Smooth muscle cell (in vitro differentiated cells): ENCODE results near the gene ZDHHC14. TPM values are rescaled to one million over a fixed set of nuclear protein-coding genes. Genes with fewer than 3 reads are reported as not detected.

Experiments used
- DNase-seq: peaks from one replicate; lab custom pipeline; 2025; ENCODE audit not compliant: unreplicated experiment; lab: John Stamatoyannopoulos, UW
- H2AFZ ChIP-seq: fragments of 200-600 bp; sonication (generic); 2 replicates; pipeline ENCODE4 v1.6.0; 2016; ENCODE audit warnings: antibody characterized with exemption, low read depth, mild to moderate bottlenecking
- H3F3A ChIP-seq: fragments of 200-600 bp; sonication (generic); 2 replicates; pipeline ENCODE4 v1.6.0; 2017; ENCODE audit warnings: antibody characterized with exemption, low read depth
- H3K27ac ChIP-seq: fragments of 200-600 bp; sonication (generic); 2 replicates; pipeline ENCODE4 v1.5.1; 2016; ENCODE audit warnings: low read depth, mild to moderate bottlenecking
- H3K27me3 ChIP-seq: fragments of 200-600 bp; sonication (generic); 2 replicates; pipeline ENCODE4 v1.6.1; 2016; ENCODE audit warnings: low read depth, mild to moderate bottlenecking
- H3K36me3 ChIP-seq: fragments of 200-600 bp; sonication (generic); 2 replicates; pipeline ENCODE4 v1.5.1; 2016; ENCODE audit warnings: low read depth
- H3K4me1 ChIP-seq: fragments of 200-600 bp; sonication (generic); 2 replicates; pipeline ENCODE4 v1.5.1; 2016; ENCODE audit warnings: low read depth
- H3K4me2 ChIP-seq: fragments of 200-600 bp; sonication (generic); 2 replicates; pipeline ENCODE4 v1.6.0; 2016; ENCODE audit warnings: mild to moderate bottlenecking
- H3K4me3 ChIP-seq: fragments of 200-600 bp; sonication (generic); 2 replicates; pipeline ENCODE4 v1.5.1; 2016; ENCODE audit warnings: mild to moderate bottlenecking
- H3K79me2 ChIP-seq: fragments of 200-600 bp; sonication (generic); 2 replicates; pipeline ENCODE4 v1.6.0; 2016; ENCODE audit warnings: low read depth, mild to moderate bottlenecking
- H3K9ac ChIP-seq: fragments of 200-600 bp; sonication (generic); 2 replicates; pipeline ENCODE4 v1.6.0; 2016; ENCODE audit warnings: low read depth
- H3K9me3 ChIP-seq: fragments of 200-600 bp; sonication (generic); replicated peaks from 2 replicates; pipeline ENCODE4 v1.5.1; 2016; ENCODE audit warnings: low read depth
- H4K20me1 ChIP-seq: fragments of 200-600 bp; sonication (generic); 2 replicates; pipeline ENCODE4 v1.6.0; 2016; ENCODE audit warnings: low read depth
- CTCF ChIP-seq: fragments of 200-600 bp; sonication (generic); IDR thresholded peaks from 2 replicates; pipeline ENCODE4 v1.5.1; 2017; ENCODE audit warnings: borderline replicate concordance, mild to moderate bottlenecking, antibody characterized with exemption; ENCODE audit not compliant: insufficient read depth, poor library complexity, severe bottlenecking
- WGBS: methylation state at CpG from one replicate; pipeline ENCODE4 v1.1.7; 2016; ENCODE audit warnings: low lambda C conversion rate; 5-methylcytosine and 5-hydroxymethylcytosine counted together
- polyA plus RNA-seq: library from polyadenylated mRNA; unstranded; fragments of >200 nt; fragmentation: Nextera tagmentation; extraction: Ambion mirVana; gene quantifications from 2 replicates; pipeline ENCODE4 v1.2.1, GENCODE V29; 2016
- total RNA-seq: library from RNA; depleted of rRNA; stranded (reverse); fragments of >200 nt; gene quantifications from 2 replicates; pipeline ENCODE4 v1.2.3, GENCODE V29; 2014

ZDHHC14 gene
- total and polyA plus RNA-seq, 2 experiments from 2014 or later = 1.3 to 1.6 TPM

- no peaks in the 10 kb centered on the region for H3K4me1 ChIP-seq
- H3K27ac ChIP-seq = no peak overlapping the region
- H3K9me3 ChIP-seq = no peaks in the 10 kb centered on the region
- no peaks in the 10 kb centered on the region for H3F3A ChIP-seq
- no peaks in the 10 kb centered on the region for H3K36me3 ChIP-seq
- H4K20me1 ChIP-seq = no peaks in the 10 kb centered on the region
- no peak overlapping the region for H3K4me3 ChIP-seq
- TF ChIP-seq CTCF = no peak
- no peak overlapping the region for H2AFZ ChIP-seq
- no peaks in the 10 kb centered on the region for H3K27me3 ChIP-seq
- H3K79me2 ChIP-seq = no peaks in the 10 kb centered on the region
- WGBS = 92% methylated on average over 1 of the region's 1 CpG
- no peak overlapping the region for H3K4me2 ChIP-seq
- no peak overlapping the region for H3K9ac ChIP-seq
- DNase-seq = no peak
These were observed 16.3 kb upstream of the ZDHHC14 start for GRCh38 chr6:157364705-157365104.

GRCh38 chr6:157366648-157367047, 14.3 kb upstream of the ZDHHC14 start:
- no peaks in the 10 kb centered on the region for H3K36me3 ChIP-seq
- H3K9ac ChIP-seq = no peak overlapping the region
- no peak for TF ChIP-seq CTCF
- H3K27me3 ChIP-seq = no peaks in the 10 kb centered on the region
- no peaks in the 10 kb centered on the region for H3K9me3 ChIP-seq
- 89% methylated on average over 11 of the region's 11 CpGs for WGBS
- no peak overlapping the region for H3K4me2 ChIP-seq
- no peak for DNase-seq
- H3K4me1 ChIP-seq = no peaks in the 10 kb centered on the region
- H3K79me2 ChIP-seq = no peaks in the 10 kb centered on the region
- no peak overlapping the region for H3K4me3 ChIP-seq
- no peaks in the 10 kb centered on the region for H4K20me1 ChIP-seq
- no peak overlapping the region for H2AFZ ChIP-seq
- H3F3A ChIP-seq = no peaks in the 10 kb centered on the region
- no peak overlapping the region for H3K27ac ChIP-seq

- Histone ChIP-seq H3K4me3 (no peak overlapping the region), H3K36me3 (no peaks in the 10 kb centered on the region), H3K27ac (no peak overlapping the region), H3K9me3 (no peaks in the 10 kb centered on the region), H3K27me3 (no peaks in the 10 kb centered on the region), H3K4me2 (no peak overlapping the region), H3K79me2 (no peaks in the 10 kb centered on the region), H3K9ac (no peak overlapping the region), H4K20me1 (no peaks in the 10 kb centered on the region), H3F3A (no peaks in the 10 kb centered on the region), H2AFZ (no peak overlapping the region), H3K4me1 (no peaks in the 10 kb centered on the region)
- WGBS = 90% methylated on average over 7 of the region's 7 CpGs
- TF ChIP-seq CTCF = no peak
- DNase-seq = no peak
These were observed 12.5 kb upstream of the ZDHHC14 start for GRCh38 chr6:157368359-157369049.

- Histone ChIP-seq H3K4me2 (no peak overlapping the region), H3K79me2 (no peaks in the 10 kb centered on the region)
- 84% methylated on average over 1 of the region's 1 CpG for WGBS
These were observed 10.2 kb upstream of the ZDHHC14 start for GRCh38 chr6:157370755-157371154.

More at GRCh38 chr6:157370755-157371154, 10.2 kb upstream of the ZDHHC14 start:
- H3F3A ChIP-seq = no peaks in the 10 kb centered on the region
- H3K36me3 ChIP-seq = no peaks in the 10 kb centered on the region
- no peaks in the 10 kb centered on the region for H3K9me3 ChIP-seq
- no peaks in the 10 kb centered on the region for H3K4me1 ChIP-seq
- H3K4me3 ChIP-seq = no peak overlapping the region
- H4K20me1 ChIP-seq = no peaks in the 10 kb centered on the region
- no peak for DNase-seq
- no peak overlapping the region for H3K27ac ChIP-seq
- H3K27me3 ChIP-seq = no peaks in the 10 kb centered on the region
- H3K9ac ChIP-seq = no peak overlapping the region
- H2AFZ ChIP-seq = no peak overlapping the region
- no peak for TF ChIP-seq CTCF
